NCI-H345 treated with DMSO at 0.1 percent for 48 hours (cell line): ENCODE results near the gene C8A.

Experiments used
- DNase-seq: peaks from one replicate; lab custom pipeline; 2025; ENCODE audit not compliant: unreplicated experiment; lab: John Stamatoyannopoulos, UW

Gene C8A

DNA sequence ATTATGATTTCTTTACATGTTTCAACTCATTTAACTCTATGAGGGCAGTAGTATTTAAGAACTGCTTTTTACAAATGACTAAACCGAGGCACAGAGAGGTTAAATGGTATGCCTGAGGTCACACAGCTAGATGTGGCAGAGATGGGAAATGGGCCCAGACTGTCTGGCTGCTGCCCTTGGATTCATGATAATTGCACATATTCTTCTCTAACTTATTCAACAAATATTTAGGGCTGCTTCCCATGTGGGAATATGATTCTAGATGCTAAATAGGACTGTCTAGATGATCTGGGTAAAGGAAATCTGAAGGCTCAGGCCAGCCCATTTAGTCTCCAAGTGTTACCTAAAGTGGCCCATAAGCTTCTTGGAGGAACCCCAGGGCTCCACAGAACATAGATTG, 26.2 kb downstream of the C8A start:
- no peak for DNase-seq

DNA sequence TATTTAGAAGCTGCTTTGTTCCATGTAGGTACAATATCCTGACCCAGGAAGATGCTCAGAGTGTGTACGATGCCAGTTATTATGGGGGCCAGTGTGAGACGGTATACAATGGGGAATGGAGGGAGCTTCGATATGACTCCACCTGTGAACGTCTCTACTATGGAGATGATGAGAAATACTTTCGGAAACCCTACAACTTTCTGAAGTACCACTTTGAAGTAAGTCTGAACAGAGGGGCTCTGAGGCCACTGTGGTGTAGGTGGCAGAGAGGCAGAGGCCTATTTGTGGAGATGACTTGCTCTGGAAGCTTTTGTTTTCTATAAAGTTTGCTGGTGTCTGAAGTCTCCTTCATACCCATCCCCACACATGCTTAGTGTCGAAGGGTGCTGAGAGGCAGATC, 26.8 kb downstream of the C8A start:
- DNase-seq = no peak

GRCh38 chr1:56890229-56890628, 35.6 kb downstream of the C8A start:
- no peak for DNase-seq

- no peak for DNase-seq
These were observed 39.4 kb downstream of the C8A start for GRCh38 chr1:56894014-56894413.

GRCh38 chr1:56897150-56898004, 42.8 kb downstream of the C8A start:
- DNase-seq = no peak

DNA sequence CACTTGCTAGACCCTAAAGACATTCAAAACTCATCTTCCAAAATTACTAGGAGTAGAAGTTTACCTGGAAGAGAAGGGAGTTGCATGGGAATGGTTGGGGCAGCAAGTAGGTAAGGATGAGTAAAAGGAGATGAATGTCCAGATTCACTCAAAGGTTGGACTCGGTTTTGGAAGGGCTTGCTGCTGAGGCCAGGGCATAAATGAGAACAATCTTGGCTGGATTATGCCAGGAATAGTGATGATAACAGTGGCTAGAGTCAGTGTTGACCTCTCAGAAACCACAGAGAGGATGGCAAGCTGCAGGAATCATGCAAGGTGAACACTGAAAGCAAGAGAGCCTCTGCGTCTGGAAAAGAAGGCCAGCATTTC, 43.4 kb downstream of the C8A start:
- DNase-seq = no peak

DNA sequence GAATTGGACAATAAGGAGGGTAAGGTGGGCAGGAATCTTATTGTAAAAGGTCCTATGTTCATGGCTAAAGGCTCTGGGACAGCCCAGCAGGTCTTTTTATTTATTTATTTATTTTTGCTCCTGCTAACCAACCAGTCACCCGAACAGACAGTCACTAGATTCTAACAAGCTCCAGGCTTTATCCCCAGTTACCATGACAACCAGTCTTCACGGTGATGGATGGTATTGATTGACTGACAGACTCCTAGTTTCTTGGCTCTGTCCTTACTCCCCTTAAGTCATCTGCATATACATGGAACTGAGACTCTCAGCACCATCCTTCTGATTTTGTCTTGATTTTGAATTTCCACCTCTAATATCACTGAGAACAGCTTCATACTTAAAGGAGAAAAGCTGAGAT, 44.3 kb downstream of the C8A start:
- no peak for DNase-seq

- no peak for DNase-seq
These were observed 47.1 kb downstream of the C8A start for GRCh38 chr1:56901716-56902115.

DNA sequence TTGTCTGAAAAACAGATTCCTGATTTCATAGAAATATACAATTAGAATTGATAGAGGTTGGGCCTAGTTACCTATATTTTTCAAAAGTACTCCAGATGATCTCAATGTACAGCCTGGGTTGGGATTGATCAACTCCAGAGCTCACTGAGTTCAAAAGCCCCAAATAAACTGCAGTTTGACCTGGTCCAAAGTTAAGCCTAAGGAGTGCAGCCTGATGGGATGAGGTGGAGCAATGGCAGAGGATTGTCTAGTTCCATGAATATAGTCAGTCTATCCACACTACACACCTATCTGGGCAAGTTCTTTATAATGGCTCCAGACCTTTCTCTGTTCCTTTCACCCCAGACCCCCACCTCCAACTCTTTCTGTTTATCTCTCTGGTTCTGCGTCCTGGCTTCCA, 49.2 kb downstream of the C8A start:
- DNase-seq = no peak

DNA sequence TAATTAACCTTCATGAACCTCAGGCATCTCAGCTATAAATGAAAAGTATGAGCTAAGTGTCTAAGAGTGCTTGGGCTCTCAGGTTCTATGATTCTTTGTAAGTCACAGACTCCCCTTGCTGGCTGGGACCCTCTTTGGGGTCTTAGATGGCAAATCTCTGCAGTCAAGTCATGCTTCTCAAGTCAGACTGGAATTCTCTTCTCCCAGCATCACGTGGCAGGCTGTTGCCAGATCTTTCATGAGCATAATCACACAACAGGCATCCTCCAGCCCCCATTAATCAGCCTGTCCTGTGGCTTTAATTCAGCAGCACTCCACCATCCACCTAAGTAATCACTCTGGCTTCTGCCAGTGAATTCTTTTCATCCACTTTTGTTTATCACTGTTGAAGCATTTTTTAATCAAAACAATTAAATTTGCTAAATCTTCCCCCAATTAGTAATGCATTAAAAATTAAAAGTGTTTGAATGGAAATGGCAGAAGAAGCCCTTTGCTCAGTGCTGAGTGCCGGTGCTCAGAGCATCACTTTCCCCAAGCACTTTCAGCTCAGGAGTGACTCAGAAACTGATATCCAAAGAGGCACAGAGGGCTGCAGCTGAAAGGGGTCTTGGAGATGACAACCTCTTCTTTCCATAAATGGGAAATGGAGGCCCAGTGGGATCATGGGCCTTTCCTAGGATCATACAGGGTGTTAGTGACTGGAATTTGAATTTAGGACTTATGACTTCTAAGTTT, 50.2 kb downstream of the C8A start:
- DNase-seq = no peak

- DNase-seq = no peak
These were observed 51.1 kb downstream of the C8A start for GRCh38 chr1:56905667-56906066.

DNA sequence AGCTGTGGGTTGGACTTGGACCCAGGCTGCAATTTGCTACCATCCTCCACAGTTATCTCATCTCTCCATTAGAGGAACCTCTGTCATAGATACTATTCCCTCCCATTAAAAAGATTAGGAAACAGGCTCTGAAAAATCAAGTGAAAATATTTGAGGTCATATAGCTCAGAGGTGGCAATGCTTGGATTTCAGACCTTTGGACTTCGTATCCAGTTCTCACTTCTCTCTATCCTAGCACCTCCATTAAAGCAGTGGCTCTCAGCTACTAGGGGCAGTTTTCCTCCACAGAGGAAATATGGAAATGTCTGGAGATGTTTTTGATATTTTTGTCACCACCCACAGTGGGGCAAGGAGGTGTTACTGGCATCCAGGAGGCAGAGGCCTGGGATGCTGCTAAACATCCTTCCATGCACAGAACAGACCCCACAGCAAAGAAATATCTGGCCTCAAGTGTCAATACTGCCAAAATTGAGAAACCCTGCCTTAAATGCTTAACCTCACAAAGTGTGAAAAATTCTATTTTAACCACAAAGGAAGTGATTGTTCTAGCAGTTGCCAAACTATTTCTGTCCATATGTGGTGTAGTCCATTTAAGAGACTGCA, 54.1 kb downstream of the C8A start:
- no peak for DNase-seq

DNA sequence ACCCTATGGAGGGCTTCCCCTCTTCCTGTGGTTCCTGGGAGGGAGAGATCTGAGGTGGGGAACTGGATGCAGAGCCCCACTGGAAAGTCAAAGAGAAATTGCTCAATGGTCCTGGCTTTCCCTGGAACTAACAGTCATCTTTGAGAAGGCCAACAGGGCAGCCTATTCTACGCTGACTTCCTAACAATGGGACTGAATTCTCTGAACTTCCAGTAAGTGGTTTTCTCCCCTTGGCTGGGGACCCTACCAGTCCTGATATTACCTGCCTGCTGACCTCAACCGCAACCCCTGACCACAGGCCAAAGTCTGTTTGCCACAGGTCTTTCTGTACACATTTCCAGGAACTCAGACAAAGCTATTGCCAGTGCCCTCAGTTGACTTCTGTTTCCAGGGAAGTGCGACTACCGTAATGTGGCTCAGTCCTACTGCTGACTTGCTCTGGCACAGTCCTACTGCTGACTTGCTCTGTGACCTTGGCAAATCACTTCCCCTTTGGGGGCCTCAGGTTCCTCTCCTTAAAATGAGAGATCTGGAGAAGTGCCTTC, 55.9 kb downstream of the C8A start:
- no peak for DNase-seq

- DNase-seq = no peak
These were observed 56.7 kb downstream of the C8A start for GRCh38 chr1:56911098-56911938.

DNA sequence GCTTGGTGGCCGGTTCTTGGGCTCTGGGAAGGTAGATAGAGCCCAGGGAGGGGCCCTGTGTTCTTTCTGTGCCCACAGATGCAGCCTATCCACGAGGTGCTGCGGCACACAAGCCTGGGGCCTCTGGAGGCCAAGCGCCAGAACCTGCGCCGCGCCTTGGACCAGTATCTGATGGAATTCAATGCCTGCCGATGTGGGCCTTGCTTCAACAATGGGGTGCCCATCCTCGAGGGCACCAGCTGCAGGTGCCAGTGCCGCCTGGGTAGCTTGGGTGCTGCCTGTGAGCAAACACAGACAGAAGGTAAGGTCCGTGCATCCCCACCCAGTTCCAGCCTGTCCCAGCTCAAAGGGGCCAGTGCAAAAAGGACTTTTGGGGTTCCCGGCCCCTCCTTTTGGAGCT, 57.7 kb downstream of the C8A start:
- no peak for DNase-seq

DNA sequence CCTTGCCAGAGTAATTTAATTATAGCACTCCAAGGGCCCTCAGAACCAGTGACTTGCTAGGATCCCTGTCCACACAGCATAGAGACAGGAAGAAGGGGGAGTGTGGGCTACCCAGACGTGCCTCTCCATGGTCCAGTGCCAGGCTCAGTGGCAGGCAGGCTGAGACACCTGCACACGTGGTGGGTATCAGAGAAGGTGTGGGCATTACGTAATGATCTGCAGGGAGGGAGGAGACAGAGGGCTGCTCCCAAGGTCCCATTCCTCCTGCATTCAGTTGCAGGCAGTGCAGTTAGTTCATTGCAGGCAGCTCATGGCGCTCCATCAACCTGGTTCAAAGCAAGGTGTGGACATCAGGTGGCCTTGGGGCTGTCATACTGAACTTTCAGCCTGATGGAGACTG, 61.4 kb downstream of the C8A start:
- no peak for DNase-seq

DNA sequence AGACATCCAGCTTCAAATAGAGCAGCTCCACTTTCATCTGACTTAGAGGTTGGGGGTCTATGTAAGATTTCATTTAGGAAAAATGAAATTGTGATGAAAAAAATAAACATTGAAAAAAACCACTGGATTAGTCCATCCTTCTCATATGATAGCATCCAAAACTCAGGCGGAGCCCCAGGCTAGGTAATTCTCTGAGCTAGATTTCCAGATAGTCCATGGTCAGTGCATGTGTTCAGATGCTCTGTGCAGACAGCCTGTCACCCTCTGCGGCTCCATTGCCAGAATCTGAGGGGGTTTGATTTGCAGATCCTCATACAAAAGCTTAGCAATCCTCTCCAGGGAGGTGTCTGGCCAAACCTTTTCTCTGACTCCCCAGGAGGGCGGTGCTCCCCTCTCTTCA, 62.0 kb downstream of the C8A start:
- DNase-seq = no peak

- DNase-seq = no peak
These were observed 62.8 kb downstream of the C8A start for GRCh38 chr1:56917356-56917755.

DNA sequence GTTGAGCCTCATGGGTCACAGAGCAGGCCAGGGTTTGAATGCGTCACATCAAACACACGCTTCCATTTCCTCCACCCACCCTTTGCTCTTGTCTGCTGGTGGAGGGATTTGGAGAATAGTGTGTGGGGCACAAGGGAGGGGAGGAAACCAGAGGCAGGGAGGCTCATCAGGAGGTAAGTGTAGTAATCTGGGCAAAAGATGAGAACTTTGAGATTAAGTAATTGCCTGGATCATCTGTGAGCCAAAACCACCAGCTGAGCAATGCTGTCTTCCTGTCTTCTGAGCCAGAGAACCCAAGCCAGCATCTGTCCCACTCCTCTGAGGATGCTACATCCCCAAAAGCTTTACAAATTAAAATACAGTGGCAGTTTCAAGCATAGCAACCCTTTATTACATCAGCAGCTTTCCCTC, 66.0 kb downstream of the C8A start:
- no peak for DNase-seq

DNA sequence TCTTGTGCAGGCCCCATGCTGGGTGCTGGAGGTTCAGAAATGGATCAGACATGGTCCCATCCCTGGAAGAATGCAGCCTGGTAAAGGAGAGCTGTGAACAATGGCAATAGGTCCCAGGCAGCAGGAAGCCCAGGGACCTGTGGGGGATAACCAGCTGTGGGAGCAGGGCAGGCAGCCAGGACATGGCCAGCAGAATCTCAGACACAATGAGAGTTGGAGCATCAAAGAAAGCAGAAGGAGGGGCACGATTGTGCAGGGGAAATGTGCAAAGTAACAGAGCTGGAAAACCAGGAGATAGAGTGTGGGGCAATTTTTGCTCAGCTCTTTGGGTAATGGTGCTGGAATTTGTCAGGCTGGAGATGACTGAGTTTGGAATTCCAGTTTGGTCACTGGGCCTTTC, 66.9 kb downstream of the C8A start:
- DNase-seq = no peak

DNA sequence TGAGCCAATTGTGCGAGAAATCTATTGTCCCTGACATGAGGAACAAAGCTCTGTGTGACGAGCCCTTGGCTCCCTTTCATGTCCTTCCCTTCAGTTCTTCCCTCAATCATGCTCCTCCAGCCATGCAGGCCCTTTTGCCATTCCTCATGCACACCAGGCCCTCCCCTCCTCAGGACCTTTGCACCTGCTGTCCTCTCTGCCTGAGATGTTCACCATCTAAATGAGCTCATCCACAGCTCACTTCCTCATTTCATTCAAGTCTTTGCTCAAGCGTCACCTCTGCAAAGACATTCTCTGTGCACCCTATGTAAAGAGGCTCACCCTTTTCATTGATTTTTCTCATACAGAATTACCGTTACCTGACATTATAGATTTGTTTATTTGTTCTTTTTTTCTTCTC, 67.5 kb downstream of the C8A start:
- no peak for DNase-seq
